OCI-LY1 (cell line): ENCODE results near the gene HOXA4.

Experiments
- H2AFZ ChIP-seq: fragments of 200-600 bp; sonication (generic), shearing (Covaris generic); 2 replicates; pipeline ENCODE4 v1.6.0; 2014; ENCODE audit warnings: antibody characterized with exemption, mild to moderate bottlenecking, low read length
- H3F3A ChIP-seq: fragments of 200-600 bp; sonication (generic), shearing (Covaris generic); 2 replicates; pipeline ENCODE4 v1.6.0; 2014; ENCODE audit warnings: mild to moderate bottlenecking, antibody characterized with exemption, low read length, moderate library complexity; ENCODE audit not compliant: insufficient read depth
- H3K27ac ChIP-seq: fragments of 200-600 bp; sonication (generic); 2 replicates; pipeline ENCODE4 v1.5.1; 2014; ENCODE audit warnings: low read length, mixed run types, mild to moderate bottlenecking, low read depth; ENCODE audit not compliant: poor library complexity, severe bottlenecking
- H3K27me3 ChIP-seq: fragments of 200-600 bp; sonication (generic); 2 replicates; pipeline ENCODE4 v1.6.0; 2014; ENCODE audit warnings: antibody characterized with exemption, mild to moderate bottlenecking, low read length, moderate library complexity; ENCODE audit not compliant: insufficient read depth
- H3K36me3 ChIP-seq: fragments of 200-600 bp; sonication (generic); 2 replicates; pipeline ENCODE4 v1.6.1; 2014; ENCODE audit warnings: mild to moderate bottlenecking, antibody characterized with exemption, low read length, moderate library complexity, mixed read lengths; ENCODE audit not compliant: insufficient read depth
- H3K4me1 ChIP-seq: fragments of 200-600 bp; sonication (generic); 2 replicates; pipeline ENCODE4 v1.5.1; 2014; ENCODE audit warnings: mild to moderate bottlenecking, low read length, moderate library complexity; ENCODE audit not compliant: insufficient read depth, severe bottlenecking
- H3K4me2 ChIP-seq: fragments of 200-600 bp; sonication (generic), shearing (Covaris generic); 2 replicates; pipeline ENCODE4 v1.6.1; 2014; ENCODE audit warnings: low read length
- H3K4me3 ChIP-seq: fragments of 200-600 bp; sonication (generic); 2 replicates; pipeline ENCODE4 v1.5.1; 2014; ENCODE audit warnings: low read length, low read depth, mild to moderate bottlenecking, mixed read lengths; ENCODE audit not compliant: poor library complexity, severe bottlenecking
- H3K79me2 ChIP-seq: fragments of 200-600 bp; shearing (Covaris generic); 2 replicates; pipeline ENCODE4 v1.6.1; 2016; ENCODE audit warnings: mixed run types, low read length, mixed read lengths; ENCODE audit not compliant: insufficient read depth
- H3K9ac ChIP-seq: fragments of 200-600 bp; sonication (generic), shearing (Covaris generic); 2 replicates; pipeline ENCODE4 v1.6.1; 2014; ENCODE audit warnings: mild to moderate bottlenecking, low read length, mixed read lengths
- H3K9me2 ChIP-seq: fragments of 200-600 bp; sonication (generic), shearing (Covaris generic); 2 replicates; pipeline ENCODE4 v1.6.1; 2014; ENCODE audit warnings: low read depth, mild to moderate bottlenecking, low read length, mixed read lengths
- H3K9me3 ChIP-seq: fragments of 200-600 bp; shearing (Covaris generic); 2 replicates; pipeline ENCODE4 v1.6.1; 2014; ENCODE audit warnings: low read length, mixed read lengths
- H4K20me1 ChIP-seq: fragments of 200-600 bp; sonication (generic), shearing (Covaris generic); 2 replicates; pipeline ENCODE4 v1.6.0; 2016; ENCODE audit warnings: mild to moderate bottlenecking, low read length; ENCODE audit not compliant: insufficient read depth
- EZH2 ChIP-seq: fragments of 200-600 bp; sonication (generic), shearing (Covaris generic); IDR thresholded peaks from 2 replicates; pipeline ENCODE4 v1.8.0; 2017; ENCODE audit warnings: borderline replicate concordance, mixed run types, mild to moderate bottlenecking, antibody characterized with exemption, low read length, moderate library complexity, mixed read lengths
- TF ChIP-seq, protein P1 (sequence below): fragments of 200-600 bp; sonication (generic), shearing (Covaris generic); IDR thresholded peaks from 2 replicates; pipeline ENCODE4 v1.5.1; 2017; ENCODE audit warnings: mild to moderate bottlenecking, antibody characterized with exemption, low read length, moderate library complexity, mixed read lengths

The HOXA4 gene

GRCh38 chr7:27178366-27178765, 47.8 kb upstream of the HOXA4 start:
- no peaks in the 10 kb centered on the region for H3K9me3 ChIP-seq
- H3K4me2 ChIP-seq = no peak overlapping the region
- H3K9me2 ChIP-seq = no peaks in the 10 kb centered on the region
- no peaks in the 10 kb centered on the region; the same call in 1 of the 2 replicates for H3K27me3 ChIP-seq
- no peaks in the 10 kb centered on the region for H4K20me1 ChIP-seq
- H3K4me1 ChIP-seq = peaks cover 10% of the 10 kb centered on the region
- no peaks in the 10 kb centered on the region for H3K79me2 ChIP-seq
- no peaks in the 10 kb centered on the region for H3F3A ChIP-seq
- no peak overlapping the region for H3K4me3 ChIP-seq
- H2AFZ ChIP-seq = no peak overlapping the region
- no peak overlapping the region for H3K9ac ChIP-seq
- no peak for TF ChIP-seq EZH2
- TF ChIP-seq, protein P1, sequence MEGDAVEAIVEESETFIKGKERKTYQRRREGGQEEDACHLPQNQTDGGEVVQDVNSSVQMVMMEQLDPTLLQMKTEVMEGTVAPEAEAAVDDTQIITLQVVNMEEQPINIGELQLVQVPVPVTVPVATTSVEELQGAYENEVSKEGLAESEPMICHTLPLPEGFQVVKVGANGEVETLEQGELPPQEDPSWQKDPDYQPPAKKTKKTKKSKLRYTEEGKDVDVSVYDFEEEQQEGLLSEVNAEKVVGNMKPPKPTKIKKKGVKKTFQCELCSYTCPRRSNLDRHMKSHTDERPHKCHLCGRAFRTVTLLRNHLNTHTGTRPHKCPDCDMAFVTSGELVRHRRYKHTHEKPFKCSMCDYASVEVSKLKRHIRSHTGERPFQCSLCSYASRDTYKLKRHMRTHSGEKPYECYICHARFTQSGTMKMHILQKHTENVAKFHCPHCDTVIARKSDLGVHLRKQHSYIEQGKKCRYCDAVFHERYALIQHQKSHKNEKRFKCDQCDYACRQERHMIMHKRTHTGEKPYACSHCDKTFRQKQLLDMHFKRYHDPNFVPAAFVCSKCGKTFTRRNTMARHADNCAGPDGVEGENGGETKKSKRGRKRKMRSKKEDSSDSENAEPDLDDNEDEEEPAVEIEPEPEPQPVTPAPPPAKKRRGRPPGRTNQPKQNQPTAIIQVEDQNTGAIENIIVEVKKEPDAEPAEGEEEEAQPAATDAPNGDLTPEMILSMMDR = no peak
- H3K27ac ChIP-seq = no peak overlapping the region
- H3K36me3 ChIP-seq = no peaks in the 10 kb centered on the region

GRCh38 chr7:27177795-27178320, 47.3 kb upstream of the HOXA4 start:
- Histone ChIP-seq H4K20me1 (no peaks in the 10 kb centered on the region), H3F3A (no peaks in the 10 kb centered on the region), H3K4me3 (no peak overlapping the region), H3K4me2 (no peak overlapping the region), H3K27ac (no peak overlapping the region), H3K36me3 (no peaks in the 10 kb centered on the region), H3K27me3 (peaks cover 2% of the 10 kb centered on the region; the same call in 1 of the 2 replicates), H3K9ac (no peak overlapping the region), H2AFZ (no peak overlapping the region), H3K79me2 (no peaks in the 10 kb centered on the region), H3K9me3 (no peaks in the 10 kb centered on the region), H3K9me2 (no peaks in the 10 kb centered on the region), H3K4me1 (peaks cover 12% of the 10 kb centered on the region)
- TF ChIP-seq, protein P1 = no peak
- no peak for TF ChIP-seq EZH2

GRCh38 chr7:27176962-27177794, 46.6 kb upstream of the HOXA4 start:
- H3K36me3 ChIP-seq = no peaks in the 10 kb centered on the region
- H3F3A ChIP-seq = no peaks in the 10 kb centered on the region
- H3K4me3 ChIP-seq = no peak overlapping the region
- no peak overlapping the region for H3K27ac ChIP-seq
- H3K4me2 ChIP-seq = no peak overlapping the region
- H3K9ac ChIP-seq = no peak overlapping the region
- no peaks in the 10 kb centered on the region for H3K9me2 ChIP-seq
- peaks cover 16% of the 10 kb centered on the region for H3K4me1 ChIP-seq
- H3K9me3 ChIP-seq = no peaks in the 10 kb centered on the region
- H3K79me2 ChIP-seq = no peaks in the 10 kb centered on the region
- TF ChIP-seq EZH2 = no peak
- TF ChIP-seq, protein P1 = no peak
- H4K20me1 ChIP-seq = no peaks in the 10 kb centered on the region
- H3K27me3 ChIP-seq = peaks cover 9% of the 10 kb centered on the region; the same call in 1 of the 2 replicates
- no peak overlapping the region for H2AFZ ChIP-seq
